HG02938 (cell line): ENCODE data around the gene FAM240A.

ENCODE experiments used
- ATAC-seq: cut with Tn5 transposase; IDR thresholded peaks from one replicate; pipeline ENCODE4 v1.9.1; 2021; ENCODE audit warnings: mild to moderate bottlenecking, moderate library complexity; ENCODE audit not compliant: unreplicated experiment

Gene FAM240A

DNA sequence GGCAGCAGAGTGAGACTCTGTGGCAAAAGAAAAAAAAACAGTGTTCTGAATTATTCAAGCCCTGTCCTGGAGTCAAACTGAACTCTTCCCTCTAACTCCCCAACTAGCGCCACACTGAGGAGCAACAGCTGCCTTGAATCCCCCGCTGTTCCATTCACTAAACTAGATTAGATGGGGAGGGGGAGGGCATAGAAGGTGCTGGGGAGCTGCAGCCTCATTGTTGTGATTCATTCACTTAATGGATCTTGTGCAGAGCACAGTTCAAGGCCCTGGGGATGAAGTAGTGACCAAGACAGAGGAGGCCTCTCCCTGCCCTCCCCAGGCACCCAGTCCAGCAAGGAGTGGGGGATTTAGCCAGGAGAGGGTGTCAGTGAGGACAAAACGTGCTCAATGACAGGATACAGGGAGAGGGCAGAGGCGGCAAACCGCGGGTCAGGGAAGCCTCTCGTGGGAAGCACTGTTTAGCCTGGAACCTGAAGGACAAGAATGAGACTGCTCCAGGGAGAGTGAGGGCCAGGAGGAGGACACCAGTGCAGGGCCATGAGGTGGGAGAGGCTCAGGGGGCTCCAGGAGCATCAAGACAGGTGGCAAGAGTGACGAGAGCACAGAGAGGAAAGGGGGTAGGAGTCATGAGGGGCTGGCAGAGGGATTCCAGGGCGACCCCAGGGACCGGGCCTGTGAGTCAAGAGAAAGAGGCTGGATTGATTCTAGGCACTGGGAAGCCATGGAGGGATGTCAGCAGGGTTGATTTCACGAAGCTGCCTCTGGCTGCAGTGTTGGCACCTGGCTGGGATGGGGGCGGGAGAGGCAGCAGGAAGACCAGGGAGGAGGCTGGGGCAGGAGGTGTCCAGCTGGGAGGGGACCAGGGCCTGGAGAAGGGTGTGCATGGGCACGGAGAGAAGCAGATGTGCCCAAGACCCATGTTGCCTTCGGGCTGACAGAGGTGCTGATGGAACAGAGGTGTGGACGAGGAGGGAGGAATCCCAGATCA lies 49.7 kb downstream of the FAM240A start:
- ATAC-seq: no peak

DNA sequence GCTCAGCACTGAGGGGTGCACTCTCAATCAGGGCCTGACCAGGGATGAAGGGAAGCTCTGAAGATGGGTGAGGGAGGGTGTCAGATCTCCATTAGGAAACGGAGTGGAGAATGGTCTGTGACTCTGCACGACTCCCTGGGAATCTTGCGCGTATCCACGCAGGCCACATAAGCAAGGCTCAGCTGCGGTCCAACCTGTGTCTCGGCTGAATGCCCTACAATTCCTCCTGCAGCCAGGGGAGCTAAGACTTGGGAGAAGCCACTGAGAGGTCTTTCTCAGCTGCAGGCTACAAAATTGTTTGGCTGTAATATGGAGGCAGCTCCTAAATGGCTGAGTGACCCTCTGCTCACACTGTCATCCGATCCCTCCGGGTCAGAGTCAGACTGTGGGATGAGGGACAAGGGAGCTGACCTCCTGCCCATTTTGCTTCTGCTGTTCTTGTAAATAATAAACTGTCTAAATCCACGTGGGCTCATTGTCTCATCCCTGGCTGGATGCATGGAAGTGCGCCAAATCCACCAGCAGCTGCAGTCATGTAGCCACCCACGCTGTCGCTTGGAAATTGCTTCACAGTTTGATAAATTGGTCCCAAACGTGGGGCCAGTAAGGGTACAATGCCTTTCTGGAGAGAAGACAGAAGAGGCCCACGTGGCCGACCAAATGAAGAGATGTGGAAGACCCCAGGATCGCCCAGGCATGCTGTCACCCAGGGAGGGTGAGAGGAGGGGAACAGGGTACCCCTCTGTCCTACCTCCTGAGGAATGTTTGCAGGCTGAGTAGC lies 50.6 kb downstream of the FAM240A start:
- no peak for ATAC-seq

DNA sequence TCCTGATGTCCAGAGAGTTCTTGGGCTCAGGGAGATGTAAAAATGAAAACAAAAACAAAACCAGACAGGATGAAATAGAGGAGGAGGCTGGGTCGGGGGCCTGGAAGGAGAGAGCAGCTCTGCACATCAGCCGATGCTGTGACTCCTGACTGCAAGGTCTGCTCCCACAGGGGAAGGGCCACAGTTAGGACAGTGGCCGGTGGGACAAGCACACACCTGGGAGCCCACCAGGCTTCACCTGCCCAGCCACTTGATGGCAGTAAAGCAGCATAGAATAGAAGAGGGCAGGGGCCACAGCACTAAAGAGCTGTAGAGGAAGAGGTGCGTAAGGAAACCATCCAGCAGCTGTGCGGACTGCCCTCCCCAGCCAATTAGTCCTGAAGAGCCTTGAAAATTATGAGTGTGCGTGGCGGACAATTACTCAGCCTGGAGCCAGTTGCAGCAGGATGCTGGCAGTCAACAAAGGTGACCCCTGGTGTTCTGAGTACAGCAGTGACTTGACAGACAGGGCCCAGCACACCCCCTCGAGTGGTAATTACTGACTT lies 51.3 kb downstream of the FAM240A start:
- no peak for ATAC-seq

DNA sequence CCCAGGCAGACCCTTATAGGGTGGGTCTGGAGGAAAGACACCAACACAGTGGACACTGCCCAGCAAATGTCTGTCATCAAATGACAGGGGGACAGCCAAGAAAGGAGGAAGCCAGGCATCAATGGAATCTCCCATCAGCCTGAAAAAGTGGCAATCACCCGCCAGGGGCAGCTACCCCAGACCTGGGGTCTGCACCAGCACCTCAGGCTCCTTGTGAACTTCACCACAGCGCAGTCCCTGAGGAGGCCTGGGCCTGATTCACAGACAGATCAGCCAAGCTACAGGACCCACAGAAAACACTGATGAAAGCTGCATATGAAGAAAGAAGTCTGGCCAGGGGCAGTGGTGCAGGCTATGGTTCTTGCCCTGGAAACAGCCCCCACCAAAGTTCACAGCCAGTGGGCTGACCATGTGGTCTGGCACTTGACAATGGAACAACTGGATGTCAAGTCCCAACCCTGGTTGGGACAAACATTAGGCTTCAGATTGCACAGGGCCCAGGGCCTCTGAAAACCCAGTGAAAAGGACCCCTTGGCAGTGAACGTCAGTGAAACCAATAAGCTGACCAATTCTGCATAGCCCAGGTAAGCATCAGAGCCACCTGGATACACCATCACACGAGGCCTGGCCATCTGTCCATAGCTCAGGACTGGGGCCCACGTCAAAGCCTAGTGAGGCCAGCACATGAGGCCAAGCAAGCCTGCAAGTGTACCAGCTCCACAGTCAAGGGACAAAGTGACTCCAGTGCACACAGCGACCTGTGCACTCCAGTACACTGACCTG lies 52.1 kb downstream of the FAM240A start:
- ATAC-seq: no peak

DNA sequence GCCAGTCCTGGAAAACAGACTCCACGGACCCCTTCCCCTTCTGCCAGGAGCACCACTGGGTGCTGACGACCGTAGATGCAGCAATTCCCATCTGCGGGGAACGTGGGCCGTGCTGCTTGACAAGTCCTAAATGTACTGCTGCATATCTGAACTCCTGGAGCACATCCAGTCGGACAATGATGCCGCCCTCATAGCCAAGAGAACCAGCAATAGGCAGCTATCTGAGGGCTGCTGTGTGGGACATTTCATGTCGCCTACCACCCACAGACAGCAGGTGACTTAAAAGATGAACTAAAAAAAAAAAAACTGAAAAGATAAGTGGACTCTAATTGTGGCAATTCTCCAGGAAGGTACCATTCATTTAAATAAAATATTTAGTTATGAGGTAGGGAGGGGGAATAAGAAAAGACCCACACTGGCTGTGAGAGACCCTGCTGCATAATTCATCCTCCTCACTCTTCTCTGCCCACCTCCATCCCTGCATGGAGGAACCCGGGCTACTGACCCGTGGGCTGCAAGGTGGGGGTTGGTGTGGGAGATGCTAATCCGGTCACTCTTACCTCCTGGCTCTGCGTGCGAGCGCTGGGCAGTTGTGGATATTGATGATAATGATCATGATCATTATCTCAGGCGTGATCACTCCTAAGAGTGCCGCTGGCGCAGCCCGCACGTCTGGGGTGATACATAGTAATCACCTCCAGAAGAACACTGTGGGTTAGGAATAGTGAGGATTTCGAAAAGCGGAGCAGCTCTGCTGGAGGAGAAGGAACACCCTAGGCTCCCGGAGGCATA lies 52.8 kb downstream of the FAM240A start:
- ATAC-seq: no peak

DNA sequence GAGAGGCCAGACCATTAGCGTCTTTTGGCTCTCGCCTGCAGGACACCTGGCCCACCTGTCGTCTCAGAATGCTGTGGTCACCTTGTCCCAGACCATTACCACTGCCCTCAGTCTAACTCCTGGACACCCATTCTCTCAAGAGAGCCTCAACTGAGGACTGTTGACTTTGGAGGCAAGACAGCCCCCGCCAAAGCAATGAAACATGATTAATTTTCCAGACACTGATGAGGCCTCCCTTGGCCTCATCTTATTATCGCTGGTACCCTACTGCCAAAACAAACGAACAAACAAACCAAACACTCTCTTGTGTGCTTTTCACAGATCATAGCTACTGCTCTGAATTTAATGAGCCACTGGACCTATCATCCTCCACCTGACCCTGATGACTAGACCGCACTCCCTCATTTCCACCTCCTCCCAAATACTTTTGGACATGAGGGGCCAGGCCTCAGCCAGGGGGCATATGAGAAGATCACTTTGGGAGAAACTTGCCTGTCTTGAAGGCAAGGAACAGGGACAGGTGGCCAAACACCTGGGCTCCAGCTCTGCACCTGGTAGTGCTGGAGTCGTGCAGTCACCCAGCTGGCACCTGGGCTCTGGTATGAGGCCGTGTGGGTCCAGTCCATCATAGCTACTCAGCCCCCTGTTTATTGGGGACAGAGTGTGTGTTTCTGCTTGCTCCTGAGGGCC lies 53.6 kb downstream of the FAM240A start:
- ATAC-seq: no peak

DNA sequence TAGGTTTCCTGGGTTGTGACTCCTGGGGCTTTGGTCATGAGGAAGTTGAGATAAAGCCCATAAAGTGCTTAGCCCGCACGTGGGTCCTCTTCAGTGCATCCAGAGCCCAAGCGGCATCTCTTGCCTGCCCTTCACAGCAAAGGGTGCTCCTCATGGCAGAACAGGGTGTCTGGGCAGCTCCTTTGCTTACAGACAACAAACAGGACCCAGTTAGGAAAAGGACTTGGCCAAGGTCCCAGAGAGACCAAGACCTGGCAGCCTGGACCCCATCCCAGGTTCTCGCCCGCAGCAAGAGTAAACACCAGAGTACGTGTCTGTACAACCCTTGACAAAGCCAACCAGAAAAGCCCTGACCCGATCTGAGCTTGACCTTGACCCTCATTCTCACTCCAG lies 54.1 kb downstream of the FAM240A start:
- no peak for ATAC-seq

DNA sequence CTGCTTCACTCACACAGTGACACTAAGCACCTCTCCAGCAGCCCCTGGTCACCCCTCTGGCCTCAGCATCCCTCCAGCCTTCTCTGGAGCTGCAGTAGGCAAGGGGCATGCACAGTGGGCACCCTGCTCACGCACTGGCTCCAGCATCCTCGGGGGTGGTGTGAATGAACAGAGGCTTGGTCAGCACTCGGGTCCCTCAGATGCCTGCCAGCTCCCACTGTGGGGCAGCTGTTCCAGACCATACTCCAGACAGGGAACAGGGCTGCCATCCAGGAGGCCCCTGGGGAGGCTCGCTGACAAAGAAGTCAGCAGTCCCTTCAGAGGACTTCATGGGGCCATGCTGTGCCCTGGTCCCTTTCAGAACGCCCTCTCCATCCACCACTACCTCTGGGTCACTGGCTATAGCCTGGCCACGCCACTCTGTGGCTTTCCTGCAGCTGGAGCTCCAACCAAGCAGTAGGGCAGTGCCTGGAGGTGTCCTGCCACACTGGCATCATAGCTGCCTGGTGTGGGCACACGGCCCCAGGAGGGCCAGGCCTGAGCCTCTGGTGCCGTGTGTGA lies 54.8 kb downstream of the FAM240A start:
- no peak for ATAC-seq

DNA sequence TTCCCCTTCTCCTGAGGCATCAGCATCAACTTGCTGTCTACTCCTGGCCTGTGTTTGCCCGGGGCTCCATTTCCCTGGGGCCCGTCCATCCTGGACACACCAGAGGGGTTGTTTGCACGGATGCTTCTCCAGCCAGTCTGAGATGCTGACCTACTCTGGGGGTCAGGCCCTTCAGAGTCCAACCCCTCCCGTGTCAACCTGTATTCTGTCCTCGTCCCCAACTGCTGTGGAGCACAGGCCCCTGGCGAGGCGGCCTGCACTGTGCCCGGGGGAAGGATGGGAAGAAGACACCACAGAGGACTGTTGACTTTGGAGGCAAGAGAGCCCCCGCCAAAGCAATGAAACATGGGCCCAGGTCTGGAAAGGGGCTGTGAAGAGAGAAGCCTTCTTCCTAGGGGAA lies 55.3 kb downstream of the FAM240A start:
- no peak for ATAC-seq

DNA sequence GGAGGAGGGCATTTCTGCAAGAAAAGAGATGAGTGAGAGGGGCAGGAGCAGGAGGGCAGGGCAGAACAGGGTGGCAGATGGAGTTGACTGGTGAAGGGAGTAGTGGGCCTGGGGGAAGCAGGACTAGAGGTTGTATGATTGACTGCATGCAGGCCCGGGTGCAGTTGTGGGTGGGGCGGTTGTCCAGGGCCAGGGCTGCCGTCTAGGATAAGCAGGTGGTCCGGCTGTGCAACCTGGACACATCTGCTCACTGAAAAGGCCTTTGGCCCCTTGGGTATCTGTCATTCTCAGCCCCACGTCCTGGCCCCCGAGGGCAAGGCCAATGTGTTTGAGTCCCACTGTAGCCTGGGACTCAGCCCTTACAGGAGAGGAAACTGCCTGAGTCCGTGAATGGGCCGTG lies 55.8 kb downstream of the FAM240A start:
- no peak for ATAC-seq

DNA sequence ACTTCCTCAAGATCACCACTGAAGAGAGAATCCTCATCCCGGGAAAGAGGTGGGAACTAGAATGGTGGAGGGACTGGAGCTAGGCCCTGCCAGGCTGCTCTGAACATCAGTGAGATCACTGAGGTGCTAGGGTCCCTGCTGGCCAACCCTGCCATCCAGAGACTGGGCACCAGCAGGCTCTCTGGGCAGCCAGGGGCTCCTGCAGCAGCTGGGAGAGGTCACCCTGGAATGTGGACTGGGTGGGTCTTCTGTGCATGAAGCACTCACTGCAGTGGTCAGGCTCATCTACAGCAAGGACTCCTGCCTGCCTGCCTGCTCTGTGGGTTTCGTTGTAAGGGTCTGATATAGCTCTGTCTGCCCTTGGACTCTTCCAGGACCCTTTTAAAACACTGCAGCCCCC lies 56.3 kb downstream of the FAM240A start:
- ATAC-seq: no peak

DNA sequence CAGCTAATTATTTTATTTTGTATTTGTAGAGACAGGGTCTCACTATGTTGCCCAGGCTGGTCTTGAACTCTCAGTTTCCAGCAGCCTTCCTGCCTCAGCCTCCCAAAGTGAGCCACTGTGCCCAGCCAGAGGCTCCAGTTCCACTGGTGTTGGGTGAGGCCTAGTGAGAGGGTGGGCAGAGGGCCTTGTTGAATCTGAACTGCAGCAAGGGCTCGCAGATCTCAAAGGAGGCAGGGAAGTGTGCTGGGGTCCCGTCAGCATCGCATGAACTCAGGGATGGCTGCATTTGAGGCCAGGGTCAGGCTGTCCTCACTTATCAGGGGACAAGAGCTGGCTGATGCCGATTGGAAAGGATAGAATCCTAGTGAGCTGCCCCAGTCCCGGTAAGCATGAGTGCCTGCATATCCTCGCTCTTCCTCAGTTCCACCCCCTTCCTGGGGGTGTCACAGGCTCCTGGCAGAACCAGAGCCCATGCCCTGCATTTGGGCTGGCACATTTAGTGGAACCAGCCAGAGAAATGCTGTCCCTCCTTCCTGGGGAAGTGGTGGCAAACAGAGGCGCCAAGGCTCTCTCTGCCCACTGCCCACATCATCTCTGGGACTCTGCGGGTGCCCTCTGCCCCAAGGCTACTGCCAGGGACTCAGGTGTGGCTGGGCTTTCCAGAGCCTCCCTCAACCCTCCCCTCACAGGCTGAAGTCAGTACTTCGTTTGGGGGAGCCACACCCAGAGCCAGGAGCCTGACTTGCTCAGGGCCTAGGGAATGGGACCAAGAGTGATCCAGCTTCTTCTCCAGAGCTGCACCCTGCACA lies 57.1 kb downstream of the FAM240A start:
- no peak for ATAC-seq

DNA sequence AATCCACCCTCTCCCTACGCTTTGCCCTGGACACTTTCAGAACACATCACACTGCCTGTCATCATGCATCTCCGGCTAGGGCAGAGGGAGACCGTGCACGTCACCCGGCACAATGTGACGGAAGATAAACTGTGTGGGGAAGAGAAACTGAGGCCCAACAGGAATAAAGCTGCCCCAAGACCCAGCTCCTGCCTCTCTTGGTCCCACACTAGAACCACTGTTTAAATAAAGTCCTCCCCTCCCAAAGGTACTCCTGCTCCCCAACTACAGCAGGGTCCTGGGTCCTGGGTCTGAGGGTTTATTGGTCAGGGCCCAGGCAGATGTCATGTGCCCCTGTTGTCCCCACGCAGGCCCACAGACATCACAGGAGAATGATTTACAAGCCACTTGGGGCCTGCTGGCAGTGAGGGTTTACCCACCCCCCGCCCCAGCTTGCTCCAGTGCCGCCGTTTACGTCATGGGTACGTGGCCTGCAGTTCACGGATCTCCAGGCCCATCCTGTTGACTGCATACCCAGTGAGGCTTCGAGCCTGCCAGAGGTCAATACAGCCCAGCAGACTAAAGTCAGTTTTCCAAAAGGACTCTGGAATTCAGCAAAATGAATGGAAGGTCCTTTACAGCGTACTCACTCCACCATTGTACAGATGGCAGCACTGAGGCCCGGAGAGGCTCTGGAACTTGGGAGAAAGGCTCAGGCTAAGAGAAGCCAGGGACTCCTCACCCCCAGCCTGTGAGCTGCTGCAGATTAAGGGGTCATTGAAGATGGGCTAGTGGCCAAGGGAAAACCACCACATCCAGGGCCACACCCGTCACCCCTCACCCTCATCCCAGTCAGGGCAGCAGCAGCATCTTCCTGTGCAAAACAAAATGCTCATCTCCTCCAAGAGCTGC lies 57.9 kb downstream of the FAM240A start:
- no peak for ATAC-seq

DNA sequence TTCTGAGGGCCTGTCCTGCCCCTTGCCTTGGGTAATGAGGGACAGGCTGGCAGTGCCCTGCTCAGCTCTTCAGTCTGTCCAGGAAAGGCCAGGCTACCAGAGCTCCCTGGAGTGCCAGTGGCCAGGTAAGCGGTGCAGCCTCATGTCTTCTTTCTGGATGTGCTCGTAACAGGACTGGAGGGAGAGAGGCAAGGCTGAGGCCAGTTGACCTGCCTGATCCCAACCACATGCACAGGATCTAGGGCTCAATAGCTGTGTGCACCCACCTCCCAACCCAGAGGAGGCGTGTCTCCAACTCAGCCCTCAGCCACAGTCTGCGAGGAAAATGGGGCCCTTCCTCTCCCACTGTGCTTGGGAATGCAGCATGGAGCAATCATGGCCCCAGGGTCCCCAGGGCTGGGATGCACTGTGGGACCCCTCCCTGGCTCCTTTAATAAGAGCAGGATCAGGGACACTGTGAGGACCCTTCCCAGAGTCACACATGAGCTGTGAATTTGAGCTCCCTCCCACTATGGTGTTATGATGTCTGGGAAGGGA lies 58.6 kb downstream of the FAM240A start:
- ATAC-seq: no peak

DNA sequence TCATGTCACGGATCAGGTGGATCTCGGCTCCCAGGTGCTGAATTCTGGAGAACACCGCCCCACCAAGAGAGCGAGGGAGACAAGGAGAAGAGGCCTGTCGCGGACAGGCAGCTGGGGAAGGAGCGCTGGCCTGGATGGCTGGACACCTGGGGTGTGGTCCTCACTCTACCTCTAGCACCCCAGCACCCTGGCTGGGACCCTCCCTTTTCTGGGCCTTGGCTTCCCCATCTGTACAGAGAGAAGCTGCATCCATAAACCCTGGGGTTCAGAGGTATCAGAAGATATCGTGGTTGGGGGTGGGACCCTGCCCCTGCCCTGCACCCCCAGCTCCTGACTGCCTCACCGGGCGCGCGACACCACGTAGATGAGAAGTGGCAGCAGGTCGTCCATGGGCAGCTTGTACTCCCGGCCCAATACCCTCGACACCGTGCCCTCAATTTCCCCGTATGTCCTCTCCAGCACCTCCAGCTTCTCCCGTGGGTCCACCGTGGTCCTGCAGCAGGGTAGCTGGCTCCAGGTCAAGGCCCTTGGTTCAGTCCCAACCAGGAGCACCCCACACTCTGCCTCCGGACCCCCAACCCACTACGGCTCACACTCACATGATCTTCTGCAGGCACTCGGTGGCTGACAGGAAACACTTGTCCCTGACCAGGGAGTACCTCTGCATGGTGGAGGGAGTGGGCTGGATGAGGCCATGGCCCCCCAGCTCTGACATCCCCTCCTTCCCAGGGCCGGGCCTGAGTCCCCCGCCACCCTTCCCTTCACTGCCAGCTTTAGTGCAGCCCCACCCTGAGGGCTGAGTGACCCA lies 59.4 kb downstream of the FAM240A start:
- no peak for ATAC-seq

DNA sequence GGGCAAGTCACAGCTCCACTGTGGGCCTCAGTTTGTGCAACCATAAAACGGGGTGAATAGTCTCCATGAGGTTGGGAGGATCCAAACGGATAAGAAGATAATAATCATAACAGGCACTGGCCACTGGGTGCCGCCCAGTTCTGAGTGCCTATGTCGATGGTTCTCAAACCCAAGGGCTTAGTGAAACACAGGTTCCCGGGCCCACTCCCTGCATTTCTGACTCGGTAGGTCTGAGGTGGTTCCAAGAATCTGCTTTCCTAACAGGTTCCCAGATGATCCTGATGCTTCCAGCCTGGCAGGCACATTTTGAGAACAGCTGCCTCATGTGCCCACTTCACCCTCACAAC lies 60.0 kb downstream of the FAM240A start:
- no peak for ATAC-seq
